Stomach (tissue), 9 donors: ENCODE results near the gene HSPA5. TPM values are rescaled to one million over a fixed set of nuclear protein-coding genes. Genes with fewer than 3 reads are reported as not detected.
A peak's percentile ranks its signal among the peaks of the same experiment; 100 is the strongest.

Experiments
- DNase-seq, 2 donors: peaks; one replicate each; pipeline versions ENCODE4 v3.0.0 to v3.0.0-alpha.2; 2013 to 2019
- H3K27ac ChIP-seq, 5 donors: fragments of 200-600 bp in 4 of 5; sonication (generic) in 4 of 5; one replicate each; pipeline ENCODE4 v1.5.1; 2013 to 2019; ENCODE audit warnings: mild to moderate bottlenecking in 1 of 5, moderate library complexity in 1 of 5
- H3K27me3 ChIP-seq, 3 donors: fragments of 200-600 bp; sonication (generic); one replicate each; pipeline ENCODE4 v1.5.1; 2017 to 2019; ENCODE audit warnings: mixed run types in 1 of 3
- H3K36me3 ChIP-seq, 4 donors: fragments of 200-600 bp; sonication (generic); 1 replicate in 3 of 4; 2 replicates in 1 of 4; pipeline ENCODE4 v1.5.1; 2016 to 2019
- H3K4me1 ChIP-seq, 4 donors: fragments of 200-600 bp; sonication (generic); one replicate each; pipeline ENCODE4 v1.5.1; 2016 to 2019
- H3K4me3 ChIP-seq, 4 donors: fragments of 200-600 bp; sonication (generic) in 3 of 4; one replicate each; pipeline ENCODE4 v1.5.1; 2016 to 2019; ENCODE audit warnings: mild to moderate bottlenecking in 1 of 4
- H3K9me3 ChIP-seq, 4 donors: fragments of 200-600 bp; sonication (generic); one replicate each; pipeline ENCODE4 v1.5.1; 2016 to 2019
- EP300 ChIP-seq: sonication (generic); formaldehyde crosslinking; IDR thresholded peaks from one replicate; pipeline ENCODE4 v1.6.1; 2017; ENCODE audit warnings: antibody characterized with exemption
- POLR2A ChIP-seq, 4 donors: fragments of 450-650 bp; IDR thresholded peaks; one replicate each; pipeline ENCODE4 v1.6.1; 2016; ENCODE audit warnings: antibody characterized with exemption in 4 of 4, control low read depth in 2 of 4, mild to moderate bottlenecking in 1 of 4, moderate library complexity in 1 of 4
- POLR2AphosphoS5 ChIP-seq, 3 donors: sonication (generic); formaldehyde crosslinking; IDR thresholded peaks; one replicate each; pipeline ENCODE4 v1.6.1; 2016; ENCODE audit warnings: antibody characterized with exemption in 3 of 3
- WGBS, 5 donors: extraction: QIAGEN DNeasy Blood & Tissue Kit in 3 of 5; methylation state at CpG; one replicate each; pipeline versions ENCODE4 v1.1.5 to v1.1.7; 2013 to 2018; 5-methylcytosine and 5-hydroxymethylcytosine counted together
- intact Hi-C: fragments of 100-400 bp; cut with DNase I; formaldehyde crosslinking; loops from one replicate; pipeline ENCODE4 v1.15.1; 2023; ENCODE audit warnings: low total_unique reads
- polyA plus RNA-seq, 3 donors: library from polyadenylated mRNA; stranded (reverse); fragments of 200-250 nt; gene quantifications; one replicate each; pipeline ENCODE4 v1.2.3, GENCODE V29; 2013
- total RNA-seq, 5 donors: library from RNA; depleted of rRNA; stranded (reverse); fragments of >200 nt; gene quantifications; one replicate each; pipeline versions ENCODE4 v1.1.0 to v1.2.3, GENCODE V29; 2014 to 2016
- TF ChIP-seq, protein P1 (sequence below), 7 experiments: fragments of 450-650 bp in 4 of 7; fragments of 200-600 bp in 3 of 7; sonication (generic) in 3 of 7; IDR thresholded peaks; one replicate each; pipeline ENCODE4 v1.5.1; 2016 to 2019; ENCODE audit warnings: antibody characterized with exemption in 7 of 7, control low read depth in 2 of 7, mild to moderate bottlenecking in 1 of 7
- donor health status: healthy with polysubstance abuse.
- donor health status: Bipolar disorder and iron deficiency.
- donor health status: healthy.

The HSPA5 gene
- total and polyA plus RNA-seq, 8 donors: 21.5 to 142 (median 83.6) TPM

- H3K4me1 ChIP-seq: peaks cover 0 to 2% (median 0%) of the 10 kb centered on the region in 4 donors
- no peak overlapping the region for H3K27ac ChIP-seq
- 20 to 37% (median 31%) methylated on average over 2 of the region's 2 CpGs for WGBS, 5 donors
- DNase-seq: peak in 1 of 2 donors; percentile 60
- no peaks in the 10 kb centered on the region for H3K9me3 ChIP-seq
- intact Hi-C loops: no loop called here
- no peaks in the 10 kb centered on the region for H3K27me3 ChIP-seq
- H3K4me3 ChIP-seq: no peak overlapping the region
- H3K36me3 ChIP-seq: no peaks in the 10 kb centered on the region
- TF ChIP-seq, protein P1, sequence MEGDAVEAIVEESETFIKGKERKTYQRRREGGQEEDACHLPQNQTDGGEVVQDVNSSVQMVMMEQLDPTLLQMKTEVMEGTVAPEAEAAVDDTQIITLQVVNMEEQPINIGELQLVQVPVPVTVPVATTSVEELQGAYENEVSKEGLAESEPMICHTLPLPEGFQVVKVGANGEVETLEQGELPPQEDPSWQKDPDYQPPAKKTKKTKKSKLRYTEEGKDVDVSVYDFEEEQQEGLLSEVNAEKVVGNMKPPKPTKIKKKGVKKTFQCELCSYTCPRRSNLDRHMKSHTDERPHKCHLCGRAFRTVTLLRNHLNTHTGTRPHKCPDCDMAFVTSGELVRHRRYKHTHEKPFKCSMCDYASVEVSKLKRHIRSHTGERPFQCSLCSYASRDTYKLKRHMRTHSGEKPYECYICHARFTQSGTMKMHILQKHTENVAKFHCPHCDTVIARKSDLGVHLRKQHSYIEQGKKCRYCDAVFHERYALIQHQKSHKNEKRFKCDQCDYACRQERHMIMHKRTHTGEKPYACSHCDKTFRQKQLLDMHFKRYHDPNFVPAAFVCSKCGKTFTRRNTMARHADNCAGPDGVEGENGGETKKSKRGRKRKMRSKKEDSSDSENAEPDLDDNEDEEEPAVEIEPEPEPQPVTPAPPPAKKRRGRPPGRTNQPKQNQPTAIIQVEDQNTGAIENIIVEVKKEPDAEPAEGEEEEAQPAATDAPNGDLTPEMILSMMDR (IDR thresholded peaks at IDR 0.05): peak in 2 of 7 experiments; percentile 18 to 23
- no peak for TF ChIP-seq EP300
These were observed 14.7 kb upstream of the HSPA5 start for GRCh38 chr9:125255781-125256391.

DNA sequence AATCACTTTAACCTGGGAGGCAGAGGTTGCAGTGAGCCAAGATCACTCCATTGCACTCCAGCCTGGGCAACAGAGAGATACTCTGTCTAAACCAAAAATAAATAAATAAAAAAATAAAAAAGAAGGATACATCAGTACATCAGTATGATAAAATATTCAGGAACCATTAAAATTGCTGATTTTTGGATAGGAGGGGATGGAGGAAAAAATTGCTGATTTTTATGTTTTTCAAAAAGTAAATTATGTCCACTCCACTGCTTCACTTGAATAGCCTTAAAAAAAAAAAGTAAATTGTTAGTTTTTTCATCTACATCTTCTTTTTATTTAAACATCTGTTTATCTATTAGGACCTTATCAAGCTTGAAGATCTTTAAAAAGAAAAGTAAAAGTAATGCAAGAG is 13.1 kb upstream of the HSPA5 start:
- intact Hi-C loops: no loop called here
- H3K4me3 ChIP-seq: no peak overlapping the region
- no peak overlapping the region for H3K27ac ChIP-seq
- H3K9me3 ChIP-seq: no peaks in the 10 kb centered on the region
- H3K27me3 ChIP-seq: no peaks in the 10 kb centered on the region
- H3K36me3 ChIP-seq: no peaks in the 10 kb centered on the region
- DNase-seq: no peak
- no peaks in the 10 kb centered on the region for H3K4me1 ChIP-seq
- no peak for TF ChIP-seq EP300
- TF ChIP-seq, protein P1 (IDR thresholded peaks at IDR 0.05): no peak
- TF ChIP-seq POLR2A (IDR thresholded peaks at IDR 0.05): no peak
- no peak for TF ChIP-seq POLR2AphosphoS5 (IDR thresholded peaks at IDR 0.05)

DNA sequence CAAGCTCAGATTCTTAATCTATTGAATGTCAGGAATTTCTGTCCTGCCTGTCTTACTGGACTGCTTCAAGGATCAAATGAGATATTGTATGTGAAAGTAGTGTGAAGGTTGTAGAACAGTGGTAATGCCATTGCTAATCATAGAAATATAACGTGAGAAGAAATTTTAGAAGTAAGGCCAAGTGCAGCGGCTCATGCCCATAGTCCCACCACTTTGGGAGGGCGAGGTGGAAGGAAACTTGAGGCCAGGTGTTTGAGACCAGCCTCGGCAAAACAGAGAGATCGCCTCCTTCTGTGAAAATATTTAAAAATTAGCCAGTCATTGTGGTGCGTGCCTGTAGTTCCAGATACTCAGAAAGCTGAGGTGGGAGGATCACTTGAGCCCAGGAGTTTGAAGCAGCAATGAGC is 5.1 kb upstream of the HSPA5 start:
- no peak for DNase-seq
- intact Hi-C loops: no loop called here
- Histone ChIP-seq H3K27me3 (no peaks in the 10 kb centered on the region), H3K9me3 (no peaks in the 10 kb centered on the region), H3K4me3 (no peak overlapping the region), H3K4me1 (peaks cover 0 to 18% (median 10%) of the 10 kb centered on the region in 4 donors), H3K27ac (no peak overlapping the region), H3K36me3 (no peaks in the 10 kb centered on the region)
- WGBS, 5 donors: 75 to 87% (median 84%) methylated on average over 6 of the region's 6 CpGs
- no peak for TF ChIP-seq POLR2A (IDR thresholded peaks at IDR 0.05)
- TF ChIP-seq EP300: no peak
- no peak for TF ChIP-seq POLR2AphosphoS5 (IDR thresholded peaks at IDR 0.05)
- TF ChIP-seq, protein P1 (IDR thresholded peaks at IDR 0.05): no peak

- H3K27ac ChIP-seq: no peak overlapping the region
- intact Hi-C loops: no loop called here
- H3K4me3 ChIP-seq: no peak overlapping the region
- H3K27me3 ChIP-seq: no peaks in the 10 kb centered on the region
- TF ChIP-seq POLR2AphosphoS5 (IDR thresholded peaks at IDR 0.05) (no peak), POLR2A (IDR thresholded peaks at IDR 0.05) (no peak), EP300 (no peak)
- TF ChIP-seq, protein P1 (IDR thresholded peaks at IDR 0.05): no peak
- H3K36me3 ChIP-seq: peaks cover 5 to 14% (median 10%) of the 10 kb centered on the region in 4 donors
- DNase-seq: no peak
- WGBS, 5 donors: 91 to 96% (median 94%) methylated on average over 15 of the region's 15 CpGs
- peaks cover 7 to 33% (median 20%) of the 10 kb centered on the region in 4 donors for H3K4me1 ChIP-seq
- no peaks in the 10 kb centered on the region for H3K9me3 ChIP-seq
These were observed 2.7 kb upstream of the HSPA5 start for GRCh38 chr9:125243792-125244260.
